Amniotic epithelial cell (primary cell): ENCODE data around the gene LAMA3.

Experiments used
- DNase-seq: peaks from one replicate; pipeline ENCODE4 v3.0.0-alpha.2; 2010; ENCODE audit warnings: low read depth

Gene LAMA3

DNA sequence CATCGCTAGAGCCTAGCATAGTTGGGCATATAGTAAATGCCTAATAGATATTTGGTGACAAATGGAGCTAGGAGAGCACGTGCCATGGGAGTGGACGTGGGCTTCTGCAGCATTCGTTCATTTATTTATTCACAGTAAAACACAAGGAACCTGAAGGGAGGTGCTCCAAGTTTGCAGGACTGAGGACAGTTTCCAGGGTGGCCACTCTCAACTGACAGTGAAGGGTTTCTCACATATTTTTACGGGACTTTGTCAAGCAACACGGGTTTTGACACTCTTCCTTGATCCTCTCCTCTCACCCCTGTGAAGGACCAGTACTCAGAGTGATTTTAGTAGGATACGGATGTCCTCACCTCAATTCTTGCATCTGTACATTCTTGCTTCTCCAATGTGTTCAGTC is 190.3 kb downstream of the LAMA3 start:
- no peak for DNase-seq

DNA sequence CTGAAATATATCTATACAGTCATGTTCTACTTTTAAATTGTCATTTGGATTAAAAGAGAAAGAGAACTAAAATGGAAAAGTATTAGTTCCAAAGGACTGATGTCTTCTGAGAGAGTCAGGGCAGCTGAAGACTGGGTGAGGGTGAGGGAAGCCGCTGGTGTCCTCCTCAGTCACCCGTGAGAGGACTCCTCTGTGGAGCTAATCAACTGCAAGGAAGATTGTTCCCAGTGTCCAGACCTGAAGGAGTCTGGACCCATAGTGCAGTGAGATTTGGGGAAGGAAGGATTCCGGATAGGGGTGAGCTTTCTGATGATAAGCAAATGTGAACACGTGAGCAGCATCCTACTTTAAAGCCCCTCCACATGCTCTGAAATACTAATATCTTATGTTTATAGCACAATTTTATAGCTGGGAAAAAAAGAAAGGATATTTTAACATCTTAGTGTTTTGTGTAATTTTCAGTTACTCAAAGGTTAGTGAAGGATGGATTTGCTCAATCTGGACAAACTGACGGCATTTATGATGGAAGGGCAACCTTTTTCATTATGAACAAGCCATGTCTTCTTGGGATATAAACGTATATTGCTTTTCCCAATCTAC is 190.8 kb downstream of the LAMA3 start:
- no peak for DNase-seq

DNA sequence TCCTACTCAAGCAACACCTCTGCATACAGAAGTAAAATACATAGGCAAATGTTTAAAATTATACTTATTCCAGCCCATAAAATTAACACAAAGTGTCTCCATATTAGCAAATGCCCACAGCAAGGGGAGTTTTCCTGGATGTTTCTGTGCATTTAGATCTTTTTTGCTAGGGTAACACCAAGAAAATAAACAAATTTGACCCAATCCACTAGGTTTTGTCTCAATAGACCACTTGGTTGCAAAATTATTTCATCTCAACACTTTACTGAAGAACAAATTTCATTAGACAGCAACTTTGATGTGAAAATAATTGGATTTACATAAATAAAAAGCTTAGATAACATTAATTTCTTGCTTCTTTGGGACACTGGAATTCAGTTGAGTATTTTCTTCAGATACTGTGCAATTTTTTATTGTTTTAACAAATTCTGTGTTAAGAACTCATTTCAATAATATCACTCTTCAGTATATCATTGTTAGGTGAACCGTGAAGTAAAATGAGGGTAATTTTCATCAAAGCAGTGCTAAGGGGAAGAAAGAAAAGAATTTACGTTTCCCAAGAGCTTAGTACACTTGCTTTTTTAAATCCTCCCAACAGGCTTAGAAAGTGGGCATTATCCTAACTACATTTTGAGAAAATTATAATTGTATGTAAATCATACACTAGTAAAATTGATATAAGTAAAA is 191.8 kb downstream of the LAMA3 start:
- no peak for DNase-seq

DNA sequence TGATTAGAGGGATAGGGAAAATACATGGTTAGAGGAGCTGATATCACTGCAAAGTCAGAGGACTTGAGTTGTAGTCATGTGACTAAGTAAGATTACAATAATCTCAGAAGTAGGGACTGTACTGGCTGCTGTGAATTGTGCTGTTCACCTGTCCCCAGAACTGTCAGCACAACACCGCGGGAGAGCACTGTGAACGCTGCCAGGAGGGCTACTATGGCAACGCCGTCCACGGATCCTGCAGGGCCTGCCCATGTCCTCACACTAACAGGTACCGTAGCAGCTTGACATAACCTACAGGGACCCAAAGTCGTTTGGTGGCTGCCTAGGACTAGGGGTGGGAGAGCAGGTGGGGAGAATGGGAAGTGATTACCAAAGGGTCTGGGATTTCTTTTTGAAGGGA is 192.5 kb downstream of the LAMA3 start:
- no peak for DNase-seq

DNA sequence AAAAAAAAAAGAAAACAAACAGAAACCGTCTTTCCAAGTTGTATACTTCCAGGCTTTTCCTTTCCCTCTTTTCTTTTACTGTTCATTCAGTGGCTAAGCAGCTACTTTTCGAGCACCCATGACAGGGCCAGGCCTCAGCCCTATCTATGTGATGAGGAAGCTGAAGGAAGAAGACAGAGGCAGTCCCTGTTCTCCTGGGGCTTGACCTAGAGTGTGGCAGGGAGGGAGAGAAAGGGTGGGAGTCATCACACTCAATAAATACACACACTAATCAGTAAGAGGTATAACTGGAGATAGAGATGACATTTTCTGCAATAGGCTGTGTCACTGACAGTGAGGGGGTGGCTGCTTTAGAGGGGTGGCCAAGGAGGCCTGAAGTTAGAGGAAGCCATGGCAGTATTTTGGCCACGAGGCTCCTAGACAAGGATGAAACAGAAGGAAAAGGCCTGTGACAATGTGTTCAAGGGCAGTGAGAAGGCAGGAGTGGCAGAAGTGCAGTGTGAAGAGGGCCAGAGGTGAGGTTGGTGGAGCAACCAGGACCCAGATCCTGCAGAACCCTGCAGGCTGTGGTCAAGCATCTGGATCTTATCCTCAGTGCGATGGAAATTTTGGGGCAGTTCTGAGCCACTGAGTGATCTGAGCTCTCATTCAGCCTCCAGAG is 193.5 kb downstream of the LAMA3 start:
- DNase-seq = no peak

DNA sequence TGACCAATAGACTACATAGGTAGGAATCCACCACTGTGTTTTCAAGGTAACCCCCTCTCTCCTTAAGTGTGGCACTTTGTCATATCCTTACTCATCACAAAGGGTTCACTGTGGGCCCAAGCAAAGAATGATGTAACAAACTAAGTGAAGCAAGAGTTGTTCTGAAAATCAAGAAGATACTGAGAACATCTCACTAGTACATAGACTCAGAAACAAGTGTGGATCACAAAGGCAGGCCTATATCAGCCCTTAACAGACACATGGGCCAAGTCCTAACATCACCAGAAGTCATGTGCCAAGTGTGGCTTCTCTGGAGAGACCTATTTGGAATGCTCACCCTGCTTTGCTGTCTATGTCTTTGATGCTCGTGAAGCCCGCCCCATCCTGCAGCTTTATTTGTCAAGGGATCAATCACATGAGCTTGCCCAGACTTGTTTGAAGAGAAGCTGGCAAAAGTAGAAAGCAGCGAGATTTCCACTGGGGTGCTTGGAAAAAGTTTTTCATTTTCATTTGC is 194.1 kb downstream of the LAMA3 start:
- DNase-seq = peak; percentile 26

DNA sequence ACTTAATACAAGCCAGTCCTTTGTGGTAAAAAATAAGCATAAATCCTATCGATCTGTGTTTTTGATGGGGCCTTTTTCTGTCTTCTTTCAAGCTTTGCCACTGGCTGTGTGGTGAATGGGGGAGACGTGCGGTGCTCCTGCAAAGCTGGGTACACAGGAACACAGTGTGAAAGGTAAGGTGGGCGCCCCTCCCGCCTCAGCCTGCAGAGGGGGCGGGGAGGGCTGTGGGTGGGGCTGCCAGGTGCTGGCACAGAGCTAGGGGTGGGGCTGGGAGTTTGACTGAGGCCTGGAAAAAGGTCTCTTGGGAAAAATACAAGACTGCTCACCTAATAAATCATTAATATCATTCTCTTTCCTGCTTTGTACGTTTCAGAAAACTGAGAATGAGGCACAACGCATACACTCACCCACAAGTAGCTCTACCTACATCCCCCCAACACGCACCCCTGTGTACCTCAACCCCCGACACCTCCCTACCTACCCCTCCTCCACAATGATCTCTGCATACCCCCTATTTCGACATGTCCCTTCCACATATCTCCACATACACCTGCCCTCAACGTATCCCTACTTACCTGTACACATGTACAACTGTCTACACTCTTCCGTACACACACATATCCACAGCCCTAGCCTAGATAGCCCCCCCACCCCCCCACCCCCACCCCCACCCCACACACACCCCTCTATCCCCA is 195.6 kb downstream of the LAMA3 start:
- no peak for DNase-seq

DNA sequence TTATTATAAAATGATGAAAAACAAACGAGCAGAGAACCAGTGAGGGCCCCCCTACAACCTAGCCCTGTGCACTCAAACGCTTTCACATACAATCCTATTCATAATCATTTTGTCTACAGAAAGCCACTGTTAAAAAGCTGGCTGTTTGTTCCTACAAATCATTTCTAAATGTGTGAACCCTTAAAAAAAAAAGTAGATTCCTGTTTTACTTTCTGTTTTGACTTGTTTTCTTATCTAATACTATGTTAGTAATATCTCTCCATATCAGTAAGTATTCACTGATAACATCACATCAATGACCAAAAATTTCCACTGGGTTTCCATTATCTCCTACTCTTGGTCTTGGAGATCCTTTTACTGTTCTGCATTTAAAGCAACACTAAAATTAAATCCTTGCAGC is 196.5 kb downstream of the LAMA3 start:
- peak; percentile 40 for DNase-seq

DNA sequence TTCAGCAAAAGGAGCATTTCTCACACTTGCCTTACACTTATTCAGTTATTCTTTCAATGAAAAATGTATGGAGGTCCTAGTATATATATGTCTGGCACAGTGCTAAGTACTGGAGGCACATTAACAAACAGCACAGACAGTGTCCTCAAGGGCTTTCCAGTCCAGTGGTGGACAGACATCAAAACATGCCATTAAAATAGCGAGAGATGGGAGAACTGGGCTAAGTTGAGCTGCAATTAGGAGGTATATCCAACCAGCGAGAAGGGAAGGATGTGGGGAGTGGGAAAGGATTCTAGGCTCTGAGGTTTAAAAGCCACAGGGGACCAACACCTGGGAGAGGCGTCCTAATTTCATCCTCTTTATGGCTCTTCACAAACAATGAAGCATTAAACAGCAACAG is 197.8 kb downstream of the LAMA3 start:
- no peak for DNase-seq

DNA sequence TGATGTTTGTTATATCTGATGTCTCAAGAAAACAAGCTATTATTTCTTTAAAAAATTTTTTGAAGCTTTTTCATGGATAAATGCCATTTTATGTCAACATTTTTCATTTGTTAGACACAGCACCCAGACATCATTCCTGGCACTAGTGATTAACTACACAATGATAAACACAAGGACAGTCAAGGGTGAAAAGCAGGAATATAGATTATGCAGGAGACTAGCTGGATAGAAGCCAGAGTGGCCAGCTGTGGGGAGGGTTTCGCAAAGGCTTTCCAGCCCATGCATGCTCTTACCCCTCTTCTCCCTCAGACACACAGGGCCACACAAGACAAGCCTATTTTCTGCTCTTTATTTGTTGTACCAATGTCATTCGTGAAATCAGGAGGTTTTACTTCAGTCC is 198.2 kb downstream of the LAMA3 start:
- peak; percentile 53 for DNase-seq

DNA sequence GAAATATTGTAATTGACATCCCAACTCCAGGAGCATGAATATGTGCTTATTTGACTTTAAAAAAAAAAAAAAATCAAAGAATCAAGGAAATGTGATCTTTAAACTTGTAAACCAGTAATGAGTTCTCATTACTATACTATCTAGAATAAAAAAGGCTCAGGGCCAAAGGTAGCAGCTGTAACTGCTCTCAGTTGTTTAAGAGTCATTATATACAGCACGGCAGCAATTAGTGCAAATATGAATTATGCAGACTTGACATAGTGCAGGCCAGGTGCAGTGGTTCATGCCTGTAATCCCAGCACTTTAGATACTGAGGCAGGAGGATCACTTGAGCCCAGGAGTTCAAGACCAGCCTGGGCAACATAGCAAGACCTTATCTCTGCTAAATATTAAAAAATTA is 199.6 kb downstream of the LAMA3 start:
- no peak for DNase-seq

DNA sequence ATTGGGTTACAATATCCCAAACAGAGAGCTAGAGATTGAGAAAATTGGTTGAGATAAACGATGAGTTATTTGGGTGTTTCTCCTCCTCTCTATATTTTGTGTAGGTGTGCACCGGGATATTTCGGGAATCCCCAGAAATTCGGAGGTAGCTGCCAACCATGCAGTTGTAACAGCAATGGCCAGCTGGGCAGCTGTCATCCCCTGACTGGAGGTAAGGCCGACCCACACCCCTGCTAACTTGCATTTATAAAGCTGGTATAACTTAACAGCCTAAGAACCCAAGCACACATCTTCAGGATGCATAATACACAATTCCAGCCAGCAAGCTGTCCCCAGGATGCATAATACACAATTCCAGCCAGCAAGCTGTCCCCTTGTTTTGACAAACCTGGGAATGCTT is 200.7 kb downstream of the LAMA3 start:
- no peak for DNase-seq

DNA sequence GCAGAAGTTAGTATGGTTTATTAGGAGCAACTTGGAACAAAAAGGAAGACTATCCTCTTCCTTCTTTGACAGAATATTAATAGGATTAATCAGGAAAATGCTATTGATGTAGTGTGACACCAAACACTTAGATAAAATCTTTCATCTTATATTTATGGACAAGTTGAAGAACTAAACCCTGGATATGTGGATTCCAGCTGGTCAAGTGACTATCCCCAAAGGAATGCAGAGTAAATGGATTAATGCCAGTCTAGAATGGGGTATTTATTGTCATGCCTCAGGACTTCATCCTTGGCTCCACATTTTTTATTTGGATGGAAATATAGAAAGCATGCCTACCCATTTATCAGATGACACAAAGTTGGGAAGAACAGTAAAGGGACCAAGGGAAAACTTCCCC is 201.3 kb downstream of the LAMA3 start:
- DNase-seq = peak; percentile 29

DNA sequence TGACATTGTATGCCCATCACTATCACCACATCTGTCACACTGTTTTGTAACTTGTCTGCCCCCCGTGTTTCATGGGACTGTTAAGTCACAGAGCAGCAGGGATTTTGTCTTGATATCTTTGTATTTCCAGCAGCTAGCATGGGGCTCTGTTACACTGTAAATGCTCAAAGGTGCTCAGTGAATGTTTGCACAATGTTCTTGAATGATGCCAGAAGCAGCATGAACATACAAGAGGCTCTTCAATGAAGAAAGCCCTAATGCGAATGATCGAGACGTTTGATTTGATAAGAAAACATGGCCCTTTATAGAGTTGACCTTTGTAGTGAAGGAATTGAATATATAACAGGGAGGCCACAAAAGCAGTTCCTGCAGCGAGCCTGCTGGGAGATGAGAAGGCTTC is 204.4 kb downstream of the LAMA3 start:
- DNase-seq = no peak

DNA sequence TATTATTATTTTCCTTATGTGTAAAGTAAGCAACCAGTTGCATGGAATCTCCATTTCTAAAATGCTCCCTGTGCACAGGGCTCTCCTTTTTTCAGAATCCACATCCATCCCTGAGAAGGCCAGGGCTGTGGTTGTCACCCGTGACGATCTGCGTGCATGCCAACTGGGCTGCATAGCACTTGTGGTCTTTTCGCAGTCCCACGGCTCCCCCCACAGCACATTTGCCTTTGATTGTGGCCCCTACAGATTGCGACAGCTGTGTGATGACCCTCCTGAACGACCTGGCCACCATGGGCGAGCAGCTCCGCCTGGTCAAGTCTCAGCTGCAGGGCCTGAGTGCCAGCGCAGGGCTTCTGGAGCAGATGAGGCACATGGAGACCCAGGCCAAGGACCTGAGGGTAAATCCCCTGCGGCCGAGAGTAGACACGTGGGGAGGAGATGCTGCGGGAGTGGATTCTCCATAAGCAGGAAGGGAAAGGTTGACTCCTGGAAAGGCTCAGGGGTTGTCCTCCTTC is 205.5 kb downstream of the LAMA3 start:
- no peak for DNase-seq

DNA sequence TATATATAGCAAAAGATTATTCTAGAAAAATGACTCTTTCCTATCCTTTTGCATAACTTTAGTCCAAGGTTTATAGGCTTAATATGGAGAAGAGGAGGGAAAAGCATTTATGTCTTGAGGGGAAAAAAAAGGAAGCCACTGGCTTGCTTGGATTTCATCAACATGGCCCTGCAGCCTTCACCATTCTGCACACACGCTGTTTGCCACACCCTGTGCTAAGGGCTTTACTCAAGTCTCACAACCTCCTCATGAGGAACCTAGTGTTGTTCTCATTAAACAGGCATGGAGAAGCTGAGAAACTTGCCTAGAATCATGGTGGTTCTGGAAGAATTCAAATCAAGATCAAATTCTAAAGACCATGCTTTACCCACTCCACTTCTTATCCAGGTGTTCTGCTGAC is 208.0 kb downstream of the LAMA3 start:
- DNase-seq = no peak

DNA sequence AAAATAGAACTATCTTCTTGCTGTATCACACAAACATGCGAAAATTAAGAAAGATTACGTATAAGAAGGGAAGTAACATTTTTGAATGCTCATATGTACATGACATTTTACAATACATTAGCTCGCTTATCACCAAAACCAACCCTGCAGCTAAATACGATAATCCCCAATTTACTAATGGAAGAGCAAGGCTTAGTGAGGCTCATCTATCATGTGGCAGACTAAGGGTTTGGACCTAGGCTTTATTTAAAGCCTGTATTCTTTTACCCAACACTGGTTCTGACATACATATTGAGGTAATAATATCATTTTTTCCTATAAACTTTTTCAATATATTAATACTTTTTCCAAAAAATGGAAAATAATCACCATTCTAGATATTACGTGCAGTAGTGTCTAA is 208.5 kb downstream of the LAMA3 start:
- DNase-seq = no peak

DNA sequence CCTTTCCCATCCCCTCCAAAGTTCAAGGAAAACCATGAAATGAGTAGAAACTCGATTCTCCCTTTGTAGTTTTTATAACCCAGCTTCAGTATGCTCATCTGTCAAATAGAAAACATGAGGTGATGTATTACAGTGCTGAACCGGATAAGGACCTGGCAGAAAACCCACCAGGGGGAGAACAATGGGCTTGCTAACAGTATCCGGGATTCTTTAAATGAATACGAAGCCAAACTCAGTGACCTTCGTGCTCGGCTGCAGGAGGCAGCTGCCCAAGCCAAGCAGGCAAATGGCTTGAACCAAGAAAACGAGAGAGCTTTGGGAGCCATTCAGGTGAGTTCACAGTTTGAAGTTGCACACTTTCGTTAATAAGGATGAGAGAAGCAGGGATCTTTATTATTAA is 211.7 kb downstream of the LAMA3 start:
- no peak for DNase-seq

DNA sequence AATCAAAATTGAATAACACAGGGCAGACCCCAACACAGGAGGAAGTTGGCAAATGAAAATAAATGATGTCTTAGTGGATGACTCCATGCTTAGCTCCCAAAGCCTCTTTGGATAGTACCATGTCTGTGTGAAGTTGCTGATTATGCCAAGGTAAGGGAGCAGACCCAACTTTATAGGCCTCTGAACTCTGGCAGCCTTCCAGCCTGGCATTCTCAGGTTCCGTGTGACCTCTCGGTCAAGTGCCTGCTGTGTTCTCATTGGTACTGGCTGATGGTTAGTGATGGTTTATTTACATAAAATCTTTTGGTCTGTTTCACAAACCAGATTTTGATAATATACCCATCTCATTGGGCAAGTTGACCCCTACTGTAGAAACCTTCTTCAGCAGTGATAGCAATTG is 213.1 kb downstream of the LAMA3 start:
- DNase-seq = no peak

DNA sequence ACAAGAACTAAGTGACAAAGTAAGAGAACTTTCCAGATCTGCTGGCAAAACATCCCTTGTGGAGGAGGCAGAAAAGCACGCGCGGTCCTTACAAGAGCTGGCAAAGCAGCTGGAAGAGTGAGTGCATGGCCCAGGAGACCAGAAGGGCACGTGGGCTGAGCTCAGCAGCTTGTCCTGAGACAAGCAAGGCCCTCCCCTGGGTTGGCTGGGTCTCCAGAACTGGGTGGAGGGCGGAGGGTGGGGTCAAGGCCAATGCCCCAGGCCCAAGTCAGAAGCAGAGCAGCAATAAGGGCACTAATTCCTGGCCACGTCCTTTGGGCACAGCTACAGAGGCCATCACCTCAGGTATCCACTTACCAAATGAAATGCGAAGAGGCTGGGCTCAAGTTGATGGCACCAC is 214.7 kb downstream of the LAMA3 start:
- DNase-seq = no peak

DNA sequence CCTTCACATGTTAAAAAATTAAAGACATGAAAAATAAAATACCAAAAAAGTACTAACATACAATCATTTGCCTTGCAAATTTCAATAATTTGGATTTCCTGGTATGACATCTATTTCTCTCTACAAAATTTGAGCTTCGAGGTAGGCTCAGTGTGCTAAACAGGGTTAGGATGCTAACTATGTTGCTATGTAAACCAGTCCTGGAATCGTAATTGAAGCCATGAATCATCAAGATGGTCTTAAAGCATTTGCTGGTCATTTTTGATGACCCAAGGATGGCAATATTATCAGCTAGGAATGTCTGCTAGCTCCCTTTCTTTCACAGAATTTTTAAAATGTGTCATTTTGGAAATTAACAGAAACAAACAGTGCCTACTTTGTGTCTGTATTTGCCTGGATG is 217.4 kb downstream of the LAMA3 start:
- DNase-seq = no peak

DNA sequence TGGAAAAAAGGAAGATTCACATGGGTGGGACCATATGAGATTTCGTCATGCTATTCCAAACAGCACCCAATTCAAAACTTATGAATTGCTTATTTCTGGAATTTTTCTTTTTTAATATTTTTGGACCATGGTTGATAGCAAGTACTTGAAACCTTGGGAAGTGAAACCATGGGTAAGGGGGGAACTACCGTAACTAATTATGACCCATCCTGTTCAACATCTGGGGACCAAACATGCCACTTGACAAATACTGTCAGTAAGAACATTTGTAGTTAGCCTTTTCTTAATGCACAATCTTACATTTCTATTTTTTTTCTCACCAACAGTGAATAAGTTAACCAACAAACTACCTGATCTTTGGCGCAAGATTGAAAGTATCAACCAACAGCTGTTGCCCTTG is 219.6 kb downstream of the LAMA3 start:
- no peak for DNase-seq

DNA sequence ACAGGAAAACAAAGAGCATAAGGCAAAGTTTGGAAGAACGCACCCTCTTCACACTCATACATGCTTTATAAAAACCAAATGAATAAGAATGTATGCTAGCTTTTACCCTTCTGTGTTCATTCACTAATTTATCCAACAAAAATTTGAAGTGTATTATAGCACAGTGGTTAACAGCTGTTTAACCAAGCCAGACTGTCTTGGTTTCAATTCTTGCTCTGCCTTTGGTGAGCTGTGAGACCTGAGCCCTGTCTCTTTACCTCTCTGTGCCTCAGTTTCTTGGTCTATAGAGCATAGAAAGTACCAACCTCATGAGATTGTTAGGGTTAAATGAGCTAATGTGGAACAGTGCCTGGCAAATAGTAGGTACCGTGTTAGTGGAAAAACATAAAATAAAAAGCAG is 220.8 kb downstream of the LAMA3 start:
- no peak for DNase-seq
